HG03039 (cell line): ENCODE measurements around the gene ME3.

Source experiments
- ATAC-seq: cut with Tn5 transposase; IDR thresholded peaks from one replicate; pipeline ENCODE4 v1.9.1; 2021; ENCODE audit warnings: mild to moderate bottlenecking, moderate library complexity; ENCODE audit not compliant: unreplicated experiment

Gene ME3

DNA sequence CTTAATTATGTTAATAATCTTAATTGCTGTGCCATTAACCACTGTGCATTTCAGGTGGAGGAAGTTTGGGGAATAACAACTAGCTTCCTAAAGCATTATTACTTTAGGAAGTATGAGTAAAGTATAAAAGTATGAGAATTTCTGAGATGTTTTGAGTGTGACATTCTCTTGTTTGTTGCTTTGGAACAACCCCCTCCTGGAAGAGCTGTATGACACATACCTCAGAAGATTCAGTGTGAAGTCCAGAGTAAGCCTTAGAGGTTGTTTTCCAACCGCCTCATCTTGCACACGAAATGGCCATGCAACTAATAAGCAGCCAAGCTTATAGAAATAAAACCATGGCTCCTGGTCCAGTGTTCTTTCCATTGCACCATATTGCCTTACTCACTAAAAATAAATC is 276.0 kb downstream of the ME3 start:
- ATAC-seq = no peak

DNA sequence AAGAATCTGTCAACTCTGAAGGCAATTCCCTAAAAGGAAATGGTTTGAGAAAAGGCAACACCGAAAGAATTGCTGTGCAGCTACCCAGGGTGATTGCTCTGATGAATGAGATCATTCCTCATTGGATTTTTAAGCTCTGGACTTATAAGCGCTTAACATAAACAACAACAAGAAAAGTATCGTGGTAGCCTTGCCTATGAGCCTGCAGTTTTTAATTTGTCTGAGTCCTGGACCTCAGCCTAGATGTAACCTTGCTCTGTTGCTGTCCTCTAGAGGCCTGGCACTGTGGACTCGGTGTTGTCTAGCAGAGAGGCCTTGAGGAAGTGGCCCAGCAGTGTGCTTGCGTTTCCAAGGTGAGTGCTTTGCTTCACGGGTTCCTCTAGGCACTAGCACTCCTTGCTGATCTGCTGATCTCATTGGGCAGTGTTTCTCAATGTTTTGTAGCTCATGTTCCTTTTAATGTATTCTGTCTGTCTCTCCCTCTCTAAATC is 277.3 kb downstream of the ME3 start:
- no peak for ATAC-seq
